Liver (tissue), 3 donors: ENCODE results near the gene PRKCD.

Source experiments
- EGR1 ChIP-seq, 2 donors: IDR thresholded peaks; 2 replicates each; pipeline ENCODE4 v1.6.1; 2016 to 2018; ENCODE audit warnings: antibody characterized with exemption in 2 of 2, low read depth in 2 of 2
- NR2F2 ChIP-seq: IDR thresholded peaks from 2 replicates; pipeline ENCODE4 v1.6.1; 2016; ENCODE audit warnings: antibody characterized with exemption
- RAD21 ChIP-seq, 2 donors: IDR thresholded peaks; 2 replicates each; pipeline ENCODE4 v1.6.1; 2016; ENCODE audit warnings: antibody characterized with exemption in 2 of 2, mild to moderate bottlenecking in 2 of 2
- SP1 ChIP-seq: IDR thresholded peaks from 2 replicates; pipeline ENCODE4 v1.6.1; 2018; ENCODE audit warnings: antibody characterized with exemption, mild to moderate bottlenecking
- TAF1 ChIP-seq: conservative IDR thresholded peaks from 2 replicates; pipeline ENCODE4 v1.6.1; 2016; ENCODE audit warnings: antibody characterized with exemption, mild to moderate bottlenecking
- YY1 ChIP-seq: IDR thresholded peaks from 2 replicates; pipeline ENCODE4 v1.6.1; 2016; ENCODE audit warnings: antibody characterized with exemption, mild to moderate bottlenecking
- TF ChIP-seq, protein P1 (sequence below): fragments of 150-350 bp; IDR thresholded peaks from 2 replicates; pipeline ENCODE4 v1.5.1; 2017; ENCODE audit warnings: improper control_type of control experiment, low read depth, low read length; ENCODE audit not compliant: missing input control
- TF ChIP-seq, protein P2 (sequence below): IDR thresholded peaks from 2 replicates; pipeline ENCODE4 v1.6.1; 2016; ENCODE audit warnings: antibody characterized with exemption, mild to moderate bottlenecking
- TF ChIP-seq, protein P3 (sequence below): IDR thresholded peaks from 2 replicates; pipeline ENCODE4 v1.6.1; 2016; ENCODE audit warnings: antibody characterized with exemption
- donor health status: healthy.
- donor health status: healthy.

DNA sequence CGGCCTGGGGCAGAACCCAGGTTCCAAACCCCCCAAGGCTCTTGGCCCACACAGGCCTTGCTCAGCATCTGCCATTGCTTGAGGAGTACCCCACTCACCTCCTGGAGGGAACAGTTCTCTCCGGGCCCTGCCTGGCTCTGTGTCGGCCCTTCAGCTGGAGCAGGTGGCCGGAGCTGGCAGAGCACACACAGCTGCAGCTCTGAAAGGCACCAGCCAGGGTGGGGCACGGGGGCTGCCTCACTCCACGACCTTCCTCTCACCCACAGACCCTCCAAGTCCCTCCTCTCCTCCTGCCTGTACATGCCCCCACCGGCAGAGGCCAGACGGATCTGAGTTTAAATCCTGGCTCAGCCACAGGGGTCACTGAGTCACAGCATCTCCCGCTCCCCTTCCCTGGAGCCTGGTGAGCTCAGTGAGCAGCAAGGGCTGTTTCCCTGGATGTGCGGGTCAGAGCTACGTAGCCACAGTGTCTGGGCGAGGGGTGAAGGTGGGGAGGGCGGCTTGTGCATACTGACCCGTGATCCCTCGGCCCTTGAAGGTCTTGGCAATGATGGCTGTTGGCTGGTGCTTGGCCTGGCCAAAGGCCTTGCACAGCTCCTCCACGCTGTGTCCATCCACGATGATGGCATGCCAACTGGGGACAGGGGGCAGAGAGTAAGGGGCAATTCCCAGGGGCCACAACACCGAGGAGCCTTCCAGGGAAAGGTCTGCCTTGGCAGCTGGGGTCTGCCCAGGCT is 71.8 kb downstream of the PRKCD start:
- TF ChIP-seq NR2F2 (no peak), RAD21 (IDR thresholded peaks at IDR 0.05) (no peak), EGR1 (IDR thresholded peaks at IDR 0.05; ENCODE audit: low read depth in 2 of 2) (no peak), YY1 (no peak), SP1 (no peak), TAF1 (no peak)
- TF ChIP-seq, protein P1, sequence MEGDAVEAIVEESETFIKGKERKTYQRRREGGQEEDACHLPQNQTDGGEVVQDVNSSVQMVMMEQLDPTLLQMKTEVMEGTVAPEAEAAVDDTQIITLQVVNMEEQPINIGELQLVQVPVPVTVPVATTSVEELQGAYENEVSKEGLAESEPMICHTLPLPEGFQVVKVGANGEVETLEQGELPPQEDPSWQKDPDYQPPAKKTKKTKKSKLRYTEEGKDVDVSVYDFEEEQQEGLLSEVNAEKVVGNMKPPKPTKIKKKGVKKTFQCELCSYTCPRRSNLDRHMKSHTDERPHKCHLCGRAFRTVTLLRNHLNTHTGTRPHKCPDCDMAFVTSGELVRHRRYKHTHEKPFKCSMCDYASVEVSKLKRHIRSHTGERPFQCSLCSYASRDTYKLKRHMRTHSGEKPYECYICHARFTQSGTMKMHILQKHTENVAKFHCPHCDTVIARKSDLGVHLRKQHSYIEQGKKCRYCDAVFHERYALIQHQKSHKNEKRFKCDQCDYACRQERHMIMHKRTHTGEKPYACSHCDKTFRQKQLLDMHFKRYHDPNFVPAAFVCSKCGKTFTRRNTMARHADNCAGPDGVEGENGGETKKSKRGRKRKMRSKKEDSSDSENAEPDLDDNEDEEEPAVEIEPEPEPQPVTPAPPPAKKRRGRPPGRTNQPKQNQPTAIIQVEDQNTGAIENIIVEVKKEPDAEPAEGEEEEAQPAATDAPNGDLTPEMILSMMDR: no peak
- TF ChIP-seq, protein P2, sequence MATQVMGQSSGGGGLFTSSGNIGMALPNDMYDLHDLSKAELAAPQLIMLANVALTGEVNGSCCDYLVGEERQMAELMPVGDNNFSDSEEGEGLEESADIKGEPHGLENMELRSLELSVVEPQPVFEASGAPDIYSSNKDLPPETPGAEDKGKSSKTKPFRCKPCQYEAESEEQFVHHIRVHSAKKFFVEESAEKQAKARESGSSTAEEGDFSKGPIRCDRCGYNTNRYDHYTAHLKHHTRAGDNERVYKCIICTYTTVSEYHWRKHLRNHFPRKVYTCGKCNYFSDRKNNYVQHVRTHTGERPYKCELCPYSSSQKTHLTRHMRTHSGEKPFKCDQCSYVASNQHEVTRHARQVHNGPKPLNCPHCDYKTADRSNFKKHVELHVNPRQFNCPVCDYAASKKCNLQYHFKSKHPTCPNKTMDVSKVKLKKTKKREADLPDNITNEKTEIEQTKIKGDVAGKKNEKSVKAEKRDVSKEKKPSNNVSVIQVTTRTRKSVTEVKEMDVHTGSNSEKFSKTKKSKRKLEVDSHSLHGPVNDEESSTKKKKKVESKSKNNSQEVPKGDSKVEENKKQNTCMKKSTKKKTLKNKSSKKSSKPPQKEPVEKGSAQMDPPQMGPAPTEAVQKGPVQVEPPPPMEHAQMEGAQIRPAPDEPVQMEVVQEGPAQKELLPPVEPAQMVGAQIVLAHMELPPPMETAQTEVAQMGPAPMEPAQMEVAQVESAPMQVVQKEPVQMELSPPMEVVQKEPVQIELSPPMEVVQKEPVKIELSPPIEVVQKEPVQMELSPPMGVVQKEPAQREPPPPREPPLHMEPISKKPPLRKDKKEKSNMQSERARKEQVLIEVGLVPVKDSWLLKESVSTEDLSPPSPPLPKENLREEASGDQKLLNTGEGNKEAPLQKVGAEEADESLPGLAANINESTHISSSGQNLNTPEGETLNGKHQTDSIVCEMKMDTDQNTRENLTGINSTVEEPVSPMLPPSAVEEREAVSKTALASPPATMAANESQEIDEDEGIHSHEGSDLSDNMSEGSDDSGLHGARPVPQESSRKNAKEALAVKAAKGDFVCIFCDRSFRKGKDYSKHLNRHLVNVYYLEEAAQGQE: no peak
- TF ChIP-seq, protein P3, sequence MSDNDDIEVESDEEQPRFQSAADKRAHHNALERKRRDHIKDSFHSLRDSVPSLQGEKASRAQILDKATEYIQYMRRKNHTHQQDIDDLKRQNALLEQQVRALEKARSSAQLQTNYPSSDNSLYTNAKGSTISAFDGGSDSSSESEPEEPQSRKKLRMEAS: no peak
